Body of pancreas (tissue), 4 donors: ENCODE measurements around the gene AMN1. TPM values are rescaled to one million over a fixed set of nuclear protein-coding genes. Genes with fewer than 3 reads are reported as not detected.

Source experiments
- ATAC-seq: fragments of 150-250 bp; one replicate; pipeline ENCODE4 v1.9.1; 2016
- DNase-seq, 4 donors: peaks; one replicate each; pipeline ENCODE4 v3.0.0-alpha.2; 2019
- H3K27ac ChIP-seq, 4 donors: fragments of 200-600 bp; sonication (generic); 1 replicate in 3 of 4; 2 replicates in 1 of 4; pipeline versions ENCODE4 v1.5.1 to v1.6.1; 2016 to 2019; ENCODE audit warnings: mild to moderate bottlenecking in 1 of 4, mixed read lengths in 1 of 4, moderate library complexity in 1 of 4
- H3K27me3 ChIP-seq, 2 donors: fragments of 200-600 bp; sonication (generic); one replicate each; pipeline ENCODE4 v1.6.0; 2016; ENCODE audit warnings: mild to moderate bottlenecking in 1 of 2
- H3K36me3 ChIP-seq, 2 donors: fragments of 200-600 bp; sonication (generic); replicated peaks in 1 of 2; 2 replicates each; pipeline ENCODE4 v1.5.1; 2016; ENCODE audit warnings: low read depth in 2 of 2; ENCODE audit not compliant: insufficient read depth in 1 of 2
- H3K4me1 ChIP-seq: fragments of 200-600 bp; sonication (generic); one replicate; pipeline ENCODE4 v1.6.0; 2016
- H3K4me3 ChIP-seq, 2 donors: fragments of 200-600 bp; sonication (generic); 1 replicate in 1 of 2; 2 replicates in 1 of 2; pipeline ENCODE4 v1.5.1; 2016 to 2019
- H3K9me3 ChIP-seq, 3 donors: fragments of 200-600 bp; sonication (generic); 1 replicate in 2 of 3; 2 replicates in 1 of 3; pipeline ENCODE4 v1.5.1; 2016
- POLR2A ChIP-seq, 3 donors: fragments of 450-650 bp; IDR thresholded peaks; one replicate each; pipeline ENCODE4 v1.6.1; 2016; ENCODE audit warnings: antibody characterized with exemption in 3 of 3, mild to moderate bottlenecking in 2 of 3
- WGBS, 2 donors: methylation state at CpG; one replicate each; pipeline ENCODE4 v1.1.5; 2017; 5-methylcytosine and 5-hydroxymethylcytosine counted together
- intact Hi-C: fragments of 100-400 bp; cut with DNase I; formaldehyde crosslinking; loops from one replicate; pipeline ENCODE4 v1.15.1; 2023
- total RNA-seq, 2 donors: library from RNA; depleted of rRNA; stranded (reverse); fragments of >200 nt; gene quantifications; one replicate each; pipeline ENCODE4 v1.1.0, GENCODE V29; 2016
- TF ChIP-seq, protein P1 (sequence below), 7 experiments: fragments of 450-650 bp in 4 of 7; fragments of 200-600 bp in 3 of 7; sonication (generic) in 3 of 7; IDR thresholded peaks; one replicate each; pipeline ENCODE4 v1.5.1; 2016 to 2019; ENCODE audit warnings: antibody characterized with exemption in 7 of 7

Gene AMN1
- total RNA-seq, 2 donors from 2014 or later = 6.5 to 13.2 TPM

DNA sequence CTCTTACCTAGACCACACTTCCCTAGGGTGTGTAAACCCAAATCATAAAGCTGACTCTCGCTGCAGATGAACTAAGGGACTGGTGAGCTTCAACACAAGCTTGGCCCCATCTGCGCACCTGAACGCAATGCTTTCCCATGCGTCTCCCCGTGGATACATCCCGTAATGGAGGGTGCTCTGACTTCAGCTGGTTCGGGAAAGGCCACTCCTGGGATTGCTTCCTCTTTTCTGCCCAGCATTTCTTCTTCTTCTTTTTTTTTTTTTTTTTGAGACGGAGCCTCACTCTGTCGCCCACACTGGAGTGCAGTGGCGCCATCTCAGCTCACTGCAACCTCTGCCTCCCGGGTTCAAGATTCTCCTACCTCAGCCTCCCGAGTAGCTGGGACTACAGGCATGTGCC, 97.0 kb downstream of the AMN1 start:
- TF ChIP-seq, protein P1, sequence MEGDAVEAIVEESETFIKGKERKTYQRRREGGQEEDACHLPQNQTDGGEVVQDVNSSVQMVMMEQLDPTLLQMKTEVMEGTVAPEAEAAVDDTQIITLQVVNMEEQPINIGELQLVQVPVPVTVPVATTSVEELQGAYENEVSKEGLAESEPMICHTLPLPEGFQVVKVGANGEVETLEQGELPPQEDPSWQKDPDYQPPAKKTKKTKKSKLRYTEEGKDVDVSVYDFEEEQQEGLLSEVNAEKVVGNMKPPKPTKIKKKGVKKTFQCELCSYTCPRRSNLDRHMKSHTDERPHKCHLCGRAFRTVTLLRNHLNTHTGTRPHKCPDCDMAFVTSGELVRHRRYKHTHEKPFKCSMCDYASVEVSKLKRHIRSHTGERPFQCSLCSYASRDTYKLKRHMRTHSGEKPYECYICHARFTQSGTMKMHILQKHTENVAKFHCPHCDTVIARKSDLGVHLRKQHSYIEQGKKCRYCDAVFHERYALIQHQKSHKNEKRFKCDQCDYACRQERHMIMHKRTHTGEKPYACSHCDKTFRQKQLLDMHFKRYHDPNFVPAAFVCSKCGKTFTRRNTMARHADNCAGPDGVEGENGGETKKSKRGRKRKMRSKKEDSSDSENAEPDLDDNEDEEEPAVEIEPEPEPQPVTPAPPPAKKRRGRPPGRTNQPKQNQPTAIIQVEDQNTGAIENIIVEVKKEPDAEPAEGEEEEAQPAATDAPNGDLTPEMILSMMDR (IDR thresholded peaks at IDR 0.05) = no peak
- no peak for TF ChIP-seq POLR2A (IDR thresholded peaks at IDR 0.05)
- Histone ChIP-seq H3K4me3 (no peak overlapping the region), H3K9me3 (no peaks in the 10 kb centered on the region), H3K27ac (no peak overlapping the region), H3K4me1 (peaks cover 19% of the 10 kb centered on the region), H3K36me3 (no peaks in the 10 kb centered on the region), H3K27me3 (no peaks in the 10 kb centered on the region)
- 88 to 99% methylated on average over 12 of the region's 12 CpGs for WGBS, 2 donors
- no peak for ATAC-seq
- DNase-seq = no peak
- intact Hi-C loops = loop anchor here (5.0 kb wide), 1 partner anchor 230 kb away; no protein-coding TSS in a partner anchor

DNA sequence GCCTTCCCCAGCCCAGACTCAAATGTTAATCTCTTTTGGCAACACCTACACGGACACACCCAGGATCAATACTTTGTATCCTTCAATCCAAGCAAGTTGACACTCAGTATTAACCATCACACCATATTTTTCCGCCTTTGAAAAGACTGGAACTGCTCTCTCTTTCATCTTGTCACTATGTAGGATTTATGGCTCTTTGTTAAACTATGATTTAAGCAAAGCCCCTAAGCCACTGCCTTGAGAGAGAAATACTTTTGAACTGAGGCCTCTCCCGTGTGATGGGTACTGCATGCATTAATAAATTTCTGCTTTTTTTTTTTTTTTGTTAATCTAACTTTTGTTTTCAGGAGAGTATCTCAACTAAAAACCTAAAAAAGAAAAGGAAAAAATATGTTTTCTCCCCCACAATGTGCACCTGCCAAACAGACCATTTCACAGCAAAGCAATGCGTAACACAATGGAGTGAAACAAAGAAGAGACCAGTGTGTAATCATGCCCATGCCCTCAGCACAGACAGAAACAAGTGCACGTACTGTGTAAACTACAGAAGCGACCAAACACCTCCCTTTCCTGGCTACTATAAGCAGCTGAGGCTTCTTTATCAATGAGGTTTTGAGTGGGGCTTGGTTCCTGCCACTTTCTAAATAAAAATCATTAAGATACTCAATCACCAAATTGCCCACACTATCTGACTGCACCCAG, 97.6 kb downstream of the AMN1 start:
- TF ChIP-seq, protein P1 (IDR thresholded peaks at IDR 0.05) = no peak
- no peak for TF ChIP-seq POLR2A (IDR thresholded peaks at IDR 0.05)
- H3K36me3 ChIP-seq = no peaks in the 10 kb centered on the region
- ATAC-seq (no peak), DNase-seq (no peak)
- no peak overlapping the region for H3K27ac ChIP-seq
- no peaks in the 10 kb centered on the region for H3K9me3 ChIP-seq
- intact Hi-C loops = loop anchor here (5.0 kb wide), 1 partner anchor 229 kb away; no protein-coding TSS in a partner anchor
- 80 to 82% methylated on average over 6 of the region's 6 CpGs for WGBS, 2 donors
- H3K4me3 ChIP-seq = no peak overlapping the region
- H3K4me1 ChIP-seq = peaks cover 19% of the 10 kb centered on the region
- H3K27me3 ChIP-seq = no peaks in the 10 kb centered on the region

DNA sequence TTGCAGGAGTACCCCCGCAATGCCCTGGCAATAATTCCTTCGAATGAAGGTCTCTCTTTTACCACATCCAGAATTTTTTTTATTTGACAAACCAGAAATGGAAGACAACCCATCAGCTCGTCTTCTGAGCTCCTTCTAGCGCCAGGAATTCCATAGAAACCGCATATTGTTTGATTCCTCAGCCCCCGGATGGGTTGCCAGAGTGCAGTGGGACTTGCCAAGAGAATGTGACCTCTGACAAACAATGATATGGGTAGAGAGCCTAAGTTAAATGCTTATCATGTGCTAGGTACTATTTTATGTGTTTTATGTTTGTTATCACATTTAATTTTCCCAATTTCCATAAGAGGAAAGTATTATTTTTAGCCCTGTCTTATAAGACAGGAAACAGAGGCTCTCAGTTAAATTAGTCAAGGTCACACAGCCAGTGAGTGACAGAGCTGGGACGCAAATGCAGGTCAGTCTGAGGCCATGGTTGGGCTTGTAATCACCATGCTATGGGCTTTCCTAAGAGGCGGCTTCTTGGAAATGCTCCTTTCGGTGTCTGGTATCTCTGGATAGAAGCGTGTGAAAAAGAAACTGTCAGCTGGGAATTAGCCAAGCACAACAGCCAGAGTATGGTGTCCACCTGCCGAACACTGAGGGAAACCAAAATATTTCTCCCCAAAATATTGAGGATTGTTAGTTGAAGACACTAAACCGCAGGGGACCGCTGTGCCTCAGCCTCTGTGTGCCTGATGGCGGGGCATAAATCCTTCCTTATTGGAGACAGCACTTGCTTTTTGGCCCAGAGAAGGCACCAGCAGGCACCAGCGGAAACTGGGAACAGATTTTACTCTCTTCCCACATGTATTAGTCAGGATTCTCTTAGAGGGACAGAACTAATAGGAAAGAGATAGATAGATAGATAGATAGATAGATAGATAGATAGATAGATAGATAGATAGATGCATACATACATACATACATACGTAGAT, 98.8 kb downstream of the AMN1 start:
- Histone ChIP-seq H3K36me3 (no peaks in the 10 kb centered on the region), H3K4me3 (no peak overlapping the region), H3K27me3 (no peaks in the 10 kb centered on the region), H3K9me3 (no peaks in the 10 kb centered on the region), H3K27ac (peak overlapping the region in 3 of 4 donors; percentile 38 to 48 (median 46)), H3K4me1 (peaks cover 19% of the 10 kb centered on the region)
- 42 to 43% methylated on average over 16 of the region's 16 CpGs for WGBS, 2 donors
- DNase-seq = peak; percentile 50 to 70 (median 58)
- ATAC-seq = peak; percentile 95
- TF ChIP-seq, protein P1 (IDR thresholded peaks at IDR 0.05) = no peak
- intact Hi-C loops = loop anchor here (5.0 kb wide), 1 partner anchor 228 kb away; no protein-coding TSS in a partner anchor

DNA sequence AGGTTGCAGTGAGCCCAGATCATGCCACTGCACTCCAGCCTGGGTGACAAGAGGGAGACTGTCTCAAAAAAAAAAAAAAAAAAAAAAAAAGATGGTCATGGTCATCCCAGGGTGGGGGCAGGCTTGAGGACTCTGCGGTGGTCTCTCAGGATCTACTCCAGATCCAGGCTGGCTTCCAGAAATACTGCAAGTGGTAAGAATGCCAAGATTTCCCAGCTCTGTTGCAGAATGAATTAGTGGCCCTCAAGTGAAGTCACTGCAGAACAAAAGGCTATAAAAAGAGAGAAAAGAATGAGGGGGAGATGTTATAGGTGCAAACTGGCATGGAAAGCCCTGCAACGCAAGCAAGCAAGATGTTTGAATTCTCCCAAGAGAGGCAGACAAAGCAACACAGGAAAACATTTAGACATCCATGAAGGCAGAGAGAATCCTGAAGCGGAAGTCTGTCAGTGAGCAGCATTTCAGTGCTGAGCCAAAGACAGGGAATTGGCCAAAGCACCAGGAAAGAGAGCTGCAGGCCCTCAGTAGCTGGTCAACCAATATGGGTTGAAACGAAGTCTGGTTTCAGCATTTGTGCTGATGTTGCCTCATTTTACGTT, 101.3 kb downstream of the AMN1 start:
- no peaks in the 10 kb centered on the region for H3K9me3 ChIP-seq
- H3K27ac ChIP-seq = no peak overlapping the region
- no peak for ATAC-seq
- TF ChIP-seq, protein P1 (IDR thresholded peaks at IDR 0.05) = no peak
- no peak for TF ChIP-seq POLR2A (IDR thresholded peaks at IDR 0.05)
- no peak for DNase-seq
- intact Hi-C loops = no loop called here
- H3K27me3 ChIP-seq = no peaks in the 10 kb centered on the region
- peaks cover 19% of the 10 kb centered on the region for H3K4me1 ChIP-seq
- H3K4me3 ChIP-seq = no peak overlapping the region
- WGBS, 2 donors = 75 to 85% methylated on average over 5 of the region's 5 CpGs
- no peaks in the 10 kb centered on the region for H3K36me3 ChIP-seq
